Hindlimb muscle (tissue), 1 donor: Measurements from ENCODE around the gene RPS14. TPM values are rescaled to one million over a fixed set of nuclear protein-coding genes. Genes with fewer than 3 reads are reported as not detected.
"Not testable (repeated sequence)": the region's sequence is repeated elsewhere in the genome, so short reads cannot be mapped to it uniquely, and the experiment has no call there.

ENCODE experiments used
- DNase-seq: peaks from one replicate; pipeline ENCODE4 v3.0.0-alpha.2; 2013
- polyA plus RNA-seq: library from polyadenylated mRNA; unstranded; fragments of 120-200 nt; gene quantifications from one replicate; pipeline ENCODE4 v1.2.1, GENCODE V29; 2013; ENCODE audit not compliant: insufficient read length

The RPS14 gene
- polyA plus RNA-seq, 1 donor, result 2,799 TPM

GRCh38 chr5:150443242-150444075 is 6.1 kb downstream of the RPS14 start:
- no peak for DNase-seq

GRCh38 chr5:150442699-150443080 is 6.8 kb downstream of the RPS14 start:
- DNase-seq, result no peak

- DNase-seq, result no peak
Observed at GRCh38 chr5:150441813-150442698, 7.5 kb downstream of the RPS14 start.

GRCh38 chr5:150440948-150441812 is 8.4 kb downstream of the RPS14 start:
- DNase-seq, result no peak

GRCh38 chr5:150438873-150439546 is 10.5 kb downstream of the RPS14 start:
- no peak for DNase-seq

- peak; percentile 85 for DNase-seq
Observed at GRCh38 chr5:150436141-150436680, 13.3 kb downstream of the RPS14 start.

GRCh38 chr5:150434464-150434863 is 15.1 kb downstream of the RPS14 start:
- DNase-seq, result no peak

GRCh38 chr5:150431574-150431973 is 18.0 kb downstream of the RPS14 start:
- DNase-seq, result no peak

GRCh38 chr5:150431048-150431447 is 18.5 kb downstream of the RPS14 start:
- no peak for DNase-seq

GRCh38 chr5:150429410-150429873 is 20.1 kb downstream of the RPS14 start:
- DNase-seq, result no peak

- no peak for DNase-seq
Observed at GRCh38 chr5:150428978-150429377, 20.6 kb downstream of the RPS14 start.

GRCh38 chr5:150428106-150428876 is 21.2 kb downstream of the RPS14 start:
- DNase-seq, result no peak

GRCh38 chr5:150426165-150426564 is 23.4 kb downstream of the RPS14 start:
- DNase-seq, result not testable (repeated sequence)

- DNase-seq, result no peak
Observed at GRCh38 chr5:150422758-150423157, 26.8 kb downstream of the RPS14 start.

GRCh38 chr5:150422075-150422474 is 27.5 kb downstream of the RPS14 start:
- no peak for DNase-seq

GRCh38 chr5:150419630-150420270 is 29.8 kb downstream of the RPS14 start:
- no peak for DNase-seq

GRCh38 chr5:150413902-150414790 is 35.4 kb downstream of the RPS14 start:
- DNase-seq, result not testable (repeated sequence)

GRCh38 chr5:150413176-150413901 is 36.2 kb downstream of the RPS14 start:
- DNase-seq, result no peak
